Neural progenitor cell (in vitro differentiated cells): Measurements from ENCODE around the gene LIMA1. TPM values are rescaled to one million over a fixed set of nuclear protein-coding genes. Genes with fewer than 3 reads are reported as not detected.
"Not testable (repeated sequence)": the region's sequence is repeated elsewhere in the genome, so short reads cannot be mapped to it uniquely, and the experiment has no call there.

Source experiments
- DNase-seq: peaks from one replicate; pipeline ENCODE4 v3.0.0-alpha.2; 2016; ENCODE audit warnings: low spot score
- H2AFZ ChIP-seq: fragments of 200-600 bp; sonication (generic); replicated peaks from 2 replicates; pipeline ENCODE4 v1.6.1; 2016; ENCODE audit warnings: antibody characterized with exemption
- H3F3A ChIP-seq: fragments of 200-600 bp; sonication (generic); 2 replicates; pipeline ENCODE4 v1.6.1; 2016; ENCODE audit warnings: antibody characterized with exemption, low read depth
- H3K27ac ChIP-seq: fragments of 200-600 bp; sonication (generic); 2 replicates; pipeline ENCODE4 v1.5.1; 2016; ENCODE audit warnings: mild to moderate bottlenecking
- H3K27me3 ChIP-seq: fragments of 200-600 bp; sonication (generic); 2 replicates; pipeline ENCODE4 v1.6.1; 2016; ENCODE audit warnings: mild to moderate bottlenecking, moderate library complexity
- H3K36me3 ChIP-seq: fragments of 200-600 bp; sonication (generic); 2 replicates; pipeline ENCODE4 v1.5.1; 2016
- H3K4me1 ChIP-seq: fragments of 200-600 bp; sonication (generic); 2 replicates; pipeline ENCODE4 v1.6.1; 2016; ENCODE audit warnings: mixed run types
- H3K4me2 ChIP-seq: fragments of 200-600 bp; sonication (generic); 2 replicates; pipeline ENCODE4 v1.6.1; 2016
- H3K4me3 ChIP-seq: fragments of 200-600 bp; sonication (generic); 2 replicates; pipeline ENCODE4 v1.5.1; 2016
- H3K79me2 ChIP-seq: fragments of 200-600 bp; sonication (generic); 2 replicates; pipeline ENCODE4 v1.6.1; 2016; ENCODE audit warnings: low read depth
- H3K9ac ChIP-seq: fragments of 200-600 bp; sonication (generic); 2 replicates; pipeline ENCODE4 v1.6.1; 2016
- H3K9me3 ChIP-seq: fragments of 200-600 bp; sonication (generic); 2 replicates; pipeline ENCODE4 v1.5.1; 2016; ENCODE audit warnings: low read depth
- H4K20me1 ChIP-seq: fragments of 200-600 bp; sonication (generic); 2 replicates; pipeline ENCODE4 v1.6.1; 2016; ENCODE audit warnings: low read depth
- H3K27ac Mint-ChIP-seq: 3 replicates; pipeline ENCODE4 v1.8.0; 2021; ENCODE audit warnings: mixed read lengths
- H3K27me3 Mint-ChIP-seq: 2 replicates; pipeline ENCODE4 v1.8.0; 2022; ENCODE audit warnings: low read depth, mild to moderate bottlenecking, inconsistent platforms, moderate library complexity, mixed read lengths; ENCODE audit not compliant: insufficient read depth
- H3K36me3 Mint-ChIP-seq: 3 replicates; pipeline ENCODE4 v1.8.0; 2021; ENCODE audit warnings: mixed read lengths
- H3K4me1 Mint-ChIP-seq: 3 replicates; pipeline ENCODE4 v1.8.0; 2021; ENCODE audit warnings: mixed read lengths
- H3K4me3 Mint-ChIP-seq: 3 replicates; pipeline ENCODE4 v1.8.0; 2021; ENCODE audit warnings: mild to moderate bottlenecking, moderate library complexity, mixed read lengths
- H3K9me3 Mint-ChIP-seq: 3 replicates; pipeline ENCODE4 v1.8.0; 2020; ENCODE audit warnings: mixed read lengths
- CTCF ChIP-seq: fragments of 200-600 bp; sonication (generic); IDR thresholded peaks from 2 replicates; pipeline ENCODE4 v1.5.1; 2017; ENCODE audit warnings: antibody characterized with exemption, mild to moderate bottlenecking
- EZH2 ChIP-seq: fragments of 200-600 bp; sonication (generic); IDR thresholded peaks from 2 replicates; pipeline ENCODE4 v1.6.1; 2017; ENCODE audit warnings: antibody characterized with exemption, mild to moderate bottlenecking, moderate library complexity
- EZH2phosphoT487 ChIP-seq: fragments of 200-600 bp; sonication (generic); IDR thresholded peaks from 2 replicates; pipeline ENCODE4 v1.6.1; 2017; ENCODE audit warnings: antibody characterized with exemption
- total RNA-seq: library from RNA; depleted of rRNA; stranded (reverse); fragments of >200 nt; gene quantifications from 2 replicates; pipeline ENCODE4 v1.2.3, GENCODE V29; 2015; ENCODE audit warnings: low replicate concordance

Gene LIMA1
- total RNA-seq, 1 donor from 2014 or later: 25.0 TPM

DNA sequence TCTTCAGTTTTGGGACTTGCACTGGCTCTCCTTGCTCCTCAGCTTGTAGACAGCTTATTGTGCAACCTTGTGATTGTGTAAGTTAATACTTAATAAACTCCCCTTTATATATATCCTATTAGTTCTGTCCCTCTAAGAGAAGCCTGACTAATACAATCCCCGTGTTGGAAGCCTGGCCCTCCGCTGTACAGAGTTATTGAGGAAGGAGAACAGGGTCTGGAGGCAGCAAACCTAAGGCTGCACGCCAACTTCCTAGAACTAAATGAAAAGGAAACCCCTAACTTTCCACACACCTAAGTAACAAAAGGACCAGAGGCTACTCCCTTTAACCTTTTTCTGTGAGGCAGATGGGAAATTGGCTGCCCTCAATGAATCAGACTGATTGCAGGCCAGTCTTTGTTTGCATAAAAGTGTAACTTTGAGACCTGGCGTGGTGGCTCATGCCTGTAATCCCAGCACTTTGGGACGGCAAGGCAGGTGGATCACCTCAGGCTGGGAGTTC lies 42.6 kb upstream of the LIMA1 start:
- Histone ChIP-seq H3K4me2 (no peak overlapping the region), H3K27ac (no peak overlapping the region), H3K9ac (no peak overlapping the region), H2AFZ (no peak overlapping the region), H3F3A (no peaks in the 10 kb centered on the region), H3K9me3 (no peaks in the 10 kb centered on the region), H3K27me3 (no peaks in the 10 kb centered on the region), H4K20me1 (no peaks in the 10 kb centered on the region), H3K4me3 (no peak overlapping the region), H3K36me3 (no peaks in the 10 kb centered on the region), H3K4me1 (no peaks in the 10 kb centered on the region), H3K79me2 (no peaks in the 10 kb centered on the region)
- H3K9me3 Mint-ChIP-seq: no peaks in the 10 kb centered on the region
- no peak overlapping the region for H3K4me3 Mint-ChIP-seq
- no peak for DNase-seq
- TF ChIP-seq EZH2phosphoT487: no peak
- no peak for TF ChIP-seq CTCF
- TF ChIP-seq EZH2: no peak
- peaks cover 2% of the 10 kb centered on the region for H3K36me3 Mint-ChIP-seq
- H3K27me3 Mint-ChIP-seq: no peaks in the 10 kb centered on the region
- no peaks in the 10 kb centered on the region for H3K4me1 Mint-ChIP-seq
- H3K27ac Mint-ChIP-seq: no peak overlapping the region

GRCh38 chr12:50324770-50325169 lies 41.5 kb upstream of the LIMA1 start:
- not testable (repeated sequence) for H3K4me1 ChIP-seq, H3K36me3 Mint-ChIP-seq, H3K27ac Mint-ChIP-seq, H2AFZ ChIP-seq, H4K20me1 ChIP-seq, H3K36me3 ChIP-seq, H3K4me1 Mint-ChIP-seq, H3F3A ChIP-seq, H3K27me3 Mint-ChIP-seq, H3K9me3 ChIP-seq, H3K4me2 ChIP-seq, H3K9me3 Mint-ChIP-seq, H3K9ac ChIP-seq, H3K4me3 ChIP-seq, H3K27ac ChIP-seq, H3K27me3 ChIP-seq, H3K79me2 ChIP-seq, H3K4me3 Mint-ChIP-seq, DNase-seq

- not testable (repeated sequence) for H2AFZ ChIP-seq, H3K27me3 Mint-ChIP-seq, H3K9me3 ChIP-seq, H4K20me1 ChIP-seq, H3K9ac ChIP-seq, H3K9me3 Mint-ChIP-seq, H3K36me3 Mint-ChIP-seq, H3K27me3 ChIP-seq, H3K4me3 ChIP-seq, H3K4me2 ChIP-seq, DNase-seq, H3K79me2 ChIP-seq, H3F3A ChIP-seq, H3K27ac Mint-ChIP-seq, H3K36me3 ChIP-seq, H3K4me1 ChIP-seq, H3K4me1 Mint-ChIP-seq, H3K4me3 Mint-ChIP-seq, H3K27ac ChIP-seq
Observed at GRCh38 chr12:50324077-50324476, 40.8 kb upstream of the LIMA1 start.

- H3K4me1 ChIP-seq: no peaks in the 10 kb centered on the region
- H3F3A ChIP-seq: no peaks in the 10 kb centered on the region
- H3K36me3 Mint-ChIP-seq: peaks cover 2% of the 10 kb centered on the region
- no peak overlapping the region for H2AFZ ChIP-seq
- no peak overlapping the region for H3K4me3 Mint-ChIP-seq
- H3K9me3 Mint-ChIP-seq: no peaks in the 10 kb centered on the region
- H3K9ac ChIP-seq: no peak overlapping the region
- H3K4me2 ChIP-seq: no peak overlapping the region
- H3K9me3 ChIP-seq: no peaks in the 10 kb centered on the region
- TF ChIP-seq EZH2phosphoT487 (no peak), EZH2 (no peak), CTCF (no peak)
- H3K27ac Mint-ChIP-seq: no peak overlapping the region
- H3K4me1 Mint-ChIP-seq: no peaks in the 10 kb centered on the region
- H3K27me3 ChIP-seq: no peaks in the 10 kb centered on the region
- no peak overlapping the region for H3K27ac ChIP-seq
- no peaks in the 10 kb centered on the region for H3K36me3 ChIP-seq
- H3K4me3 ChIP-seq: no peak overlapping the region
- no peaks in the 10 kb centered on the region for H3K79me2 ChIP-seq
- peaks cover 2% of the 10 kb centered on the region for H3K27me3 Mint-ChIP-seq
- H4K20me1 ChIP-seq: no peaks in the 10 kb centered on the region
- no peak for DNase-seq
Observed at GRCh38 chr12:50322206-50322605, 38.9 kb upstream of the LIMA1 start.
